ENCODE measurements around the gene PRCD. TPM values are rescaled to one million over a fixed set of nuclear protein-coding genes. Genes with fewer than 3 reads are reported as not detected.

The PRCD gene
- total and polyA plus RNA-seq, 5 donors from 2014 or later = 0.52 TPM; not detected in 4

DNA sequence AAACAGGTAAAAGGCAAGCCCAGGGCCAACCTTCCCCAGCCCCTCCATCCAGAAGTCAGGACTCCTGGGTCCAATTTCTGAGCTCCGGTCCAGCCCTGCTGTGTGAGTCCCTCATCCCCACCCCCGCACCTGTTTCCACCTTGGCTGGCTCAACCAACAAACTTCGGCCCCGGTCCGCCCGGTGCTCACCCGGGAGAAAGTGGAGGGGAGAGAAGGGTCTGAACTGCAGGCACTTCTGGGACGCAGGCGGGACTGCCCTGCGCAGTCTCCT lies 39.2 kb upstream of the PRCD start:
- peak overlapping the region; percentile 72 to 86 (median 81) for H3K4me3 Mint-ChIP-seq
- Histone ChIP-seq H3K36me3 (ENCODE audit: control insufficient read depth, insufficient read depth, low read length) (no peaks in the 10 kb centered on the region), H3K4me3 (ENCODE audit: low read depth, low read length) (no peak overlapping the region), H3K4me1 (ENCODE audit: control insufficient read depth, insufficient read depth, low read length, poor library complexity, severe bottlenecking) (peaks cover 26% of the 10 kb centered on the region), H3K27ac (ENCODE audit: insufficient read depth, low read length, poor library complexity, severe bottlenecking) (peak overlapping the region; percentile 74), H3K27me3 (ENCODE audit: control insufficient read depth, insufficient read depth, low read length) (no peaks in the 10 kb centered on the region), H3K9me3 (ENCODE audit: control insufficient read depth in 2 of 2, low read length in 2 of 2) (no peaks in the 10 kb centered on the region)
- no peaks in the 10 kb centered on the region for H3K27me3 Mint-ChIP-seq
- DNase-seq = no peak
- ATAC-seq (ENCODE audit: low read depth in 2 of 2) = no peak
- H3K9me3 Mint-ChIP-seq = no peaks in the 10 kb centered on the region
- H3K36me3 Mint-ChIP-seq = no peaks in the 10 kb centered on the region
- peak overlapping the region in 2 of 3 donors; percentile 25 to 44 for H3K27ac Mint-ChIP-seq
- peaks cover 0 to 43% (median 13%) of the 10 kb centered on the region in 4 donors for H3K4me1 Mint-ChIP-seq

- no peaks in the 10 kb centered on the region for H3K36me3 ChIP-seq (ENCODE audit: control insufficient read depth, insufficient read depth, low read length)
- ATAC-seq (ENCODE audit: low read depth in 2 of 2) = peak; percentile 96
- Mint-ChIP-seq H3K36me3 (no peaks in the 10 kb centered on the region), H3K9me3 (no peaks in the 10 kb centered on the region), H3K27ac (peak within 1 kb of the TSS; percentile 86 to 99 (median 97)), H3K4me3 (peak within 1 kb of the TSS; percentile 72 to 95 (median 85)), H3K27me3 (no peaks in the 10 kb centered on the region), H3K4me1 (peaks cover 0 to 42% (median 14%) of the 10 kb centered on the region in 4 donors)
- DNase-seq = peak; percentile 92 to 95 (median 92)
- H3K4me3 ChIP-seq (ENCODE audit: low read depth, low read length) = peak within 1 kb of the TSS; percentile 35
- no peaks in the 10 kb centered on the region for H3K9me3 ChIP-seq (ENCODE audit: control insufficient read depth in 2 of 2, low read length in 2 of 2)
- H3K27me3 ChIP-seq (ENCODE audit: control insufficient read depth, insufficient read depth, low read length) = no peaks in the 10 kb centered on the region
- H3K4me1 ChIP-seq (ENCODE audit: control insufficient read depth, insufficient read depth, low read length, poor library complexity, severe bottlenecking) = peaks cover 27% of the 10 kb centered on the region
- H3K27ac ChIP-seq (ENCODE audit: insufficient read depth, low read length, poor library complexity, severe bottlenecking) = peak within 1 kb of the TSS; percentile 74
Measured at GRCh38 chr17:76501018-76501826, 38.6 kb upstream of the PRCD start, which contains the start of gene RHBDF2. RHBDF2 (minus strand) TSS chr17:76501423; CDS start chr17:76481524, 19,899 bp downstream.

DNA sequence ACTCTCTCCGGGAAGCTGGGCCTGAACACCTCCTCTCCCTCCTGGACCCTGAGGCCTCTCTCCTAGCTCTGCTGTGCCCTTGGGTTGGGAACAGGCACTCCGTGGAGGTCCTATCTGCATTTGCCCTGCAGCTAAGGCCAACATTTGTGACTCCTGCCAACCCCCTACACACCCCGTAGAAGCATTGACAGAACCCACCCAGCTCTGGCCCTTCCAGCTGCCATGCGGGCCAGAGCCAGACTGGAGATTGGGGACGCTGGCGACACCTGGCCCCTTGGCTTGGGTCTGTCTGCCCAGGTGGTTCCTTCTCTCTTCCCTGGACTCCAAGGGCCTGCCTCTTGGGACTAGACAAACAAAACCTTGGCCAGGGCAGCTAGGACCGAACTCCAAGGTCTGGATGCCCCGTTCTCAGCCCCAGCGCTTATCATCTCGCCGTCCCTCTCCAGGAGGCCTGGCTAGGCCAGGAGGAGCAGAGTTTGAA lies 38.0 kb upstream of the PRCD start:
- no peaks in the 10 kb centered on the region for H3K9me3 ChIP-seq (ENCODE audit: control insufficient read depth in 2 of 2, low read length in 2 of 2)
- H3K36me3 Mint-ChIP-seq = no peaks in the 10 kb centered on the region
- no peaks in the 10 kb centered on the region for H3K9me3 Mint-ChIP-seq
- H3K36me3 ChIP-seq (ENCODE audit: control insufficient read depth, insufficient read depth, low read length) = no peaks in the 10 kb centered on the region
- H3K4me1 ChIP-seq (ENCODE audit: control insufficient read depth, insufficient read depth, low read length, poor library complexity, severe bottlenecking) = peaks cover 33% of the 10 kb centered on the region
- H3K4me1 Mint-ChIP-seq = peaks cover 0 to 45% (median 14%) of the 10 kb centered on the region in 4 donors
- H3K4me3 ChIP-seq (ENCODE audit: low read depth, low read length) = peak overlapping the region; percentile 35
- DNase-seq = no peak
- ATAC-seq (ENCODE audit: low read depth in 2 of 2) = no peak
- H3K4me3 Mint-ChIP-seq = peak overlapping the region; percentile 53 to 95 (median 85)
- no peaks in the 10 kb centered on the region for H3K27me3 ChIP-seq (ENCODE audit: control insufficient read depth, insufficient read depth, low read length)
- peaks cover 4% of the 10 kb centered on the region for H3K27me3 Mint-ChIP-seq
- H3K27ac Mint-ChIP-seq = peak overlapping the region; percentile 86 to 99 (median 97)
- peak overlapping the region; percentile 74 for H3K27ac ChIP-seq (ENCODE audit: insufficient read depth, low read length, poor library complexity, severe bottlenecking)

GRCh38 chr17:76502341-76503211 lies 37.3 kb upstream of the PRCD start:
- H3K9me3 Mint-ChIP-seq = no peaks in the 10 kb centered on the region
- peaks cover 33% of the 10 kb centered on the region for H3K4me1 ChIP-seq (ENCODE audit: control insufficient read depth, insufficient read depth, low read length, poor library complexity, severe bottlenecking)
- no peaks in the 10 kb centered on the region for H3K9me3 ChIP-seq (ENCODE audit: control insufficient read depth in 2 of 2, low read length in 2 of 2)
- no peak overlapping the region for H3K27ac Mint-ChIP-seq
- H3K36me3 Mint-ChIP-seq = no peaks in the 10 kb centered on the region
- peak overlapping the region; percentile 21 to 61 (median 34) for H3K4me3 Mint-ChIP-seq
- no peaks in the 10 kb centered on the region for H3K36me3 ChIP-seq (ENCODE audit: control insufficient read depth, insufficient read depth, low read length)
- no peaks in the 10 kb centered on the region for H3K27me3 ChIP-seq (ENCODE audit: control insufficient read depth, insufficient read depth, low read length)
- H3K4me1 Mint-ChIP-seq = peaks cover 0 to 42% (median 13%) of the 10 kb centered on the region in 4 donors
- peak overlapping the region; percentile 74 for H3K27ac ChIP-seq (ENCODE audit: insufficient read depth, low read length, poor library complexity, severe bottlenecking)
- peaks cover 4% of the 10 kb centered on the region for H3K27me3 Mint-ChIP-seq
- H3K4me3 ChIP-seq (ENCODE audit: low read depth, low read length) = no peak overlapping the region
- ATAC-seq (ENCODE audit: low read depth in 2 of 2) (no peak), DNase-seq (no peak)

GRCh38 chr17:76504117-76504516 lies 35.7 kb upstream of the PRCD start:
- no peaks in the 10 kb centered on the region for H3K9me3 ChIP-seq (ENCODE audit: control insufficient read depth in 2 of 2, low read length in 2 of 2)
- no peaks in the 10 kb centered on the region for H3K36me3 Mint-ChIP-seq
- H3K27me3 Mint-ChIP-seq = peaks cover 10% of the 10 kb centered on the region
- H3K27ac Mint-ChIP-seq = peak overlapping the region in 1 of 3 donors; percentile 80
- H3K4me1 ChIP-seq (ENCODE audit: control insufficient read depth, insufficient read depth, low read length, poor library complexity, severe bottlenecking) = peaks cover 30% of the 10 kb centered on the region
- peak overlapping the region in 1 of 4 donors; percentile 56 for H3K4me3 Mint-ChIP-seq
- H3K9me3 Mint-ChIP-seq = no peaks in the 10 kb centered on the region
- ATAC-seq (ENCODE audit: low read depth in 2 of 2) = no peak
- H3K36me3 ChIP-seq (ENCODE audit: control insufficient read depth, insufficient read depth, low read length) = no peaks in the 10 kb centered on the region
- H3K27ac ChIP-seq (ENCODE audit: insufficient read depth, low read length, poor library complexity, severe bottlenecking) = no peak overlapping the region
- H3K4me3 ChIP-seq (ENCODE audit: low read depth, low read length) = no peak overlapping the region
- no peak for DNase-seq
- H3K27me3 ChIP-seq (ENCODE audit: control insufficient read depth, insufficient read depth, low read length) = no peaks in the 10 kb centered on the region
- peaks cover 0 to 37% (median 13%) of the 10 kb centered on the region in 4 donors for H3K4me1 Mint-ChIP-seq

DNA sequence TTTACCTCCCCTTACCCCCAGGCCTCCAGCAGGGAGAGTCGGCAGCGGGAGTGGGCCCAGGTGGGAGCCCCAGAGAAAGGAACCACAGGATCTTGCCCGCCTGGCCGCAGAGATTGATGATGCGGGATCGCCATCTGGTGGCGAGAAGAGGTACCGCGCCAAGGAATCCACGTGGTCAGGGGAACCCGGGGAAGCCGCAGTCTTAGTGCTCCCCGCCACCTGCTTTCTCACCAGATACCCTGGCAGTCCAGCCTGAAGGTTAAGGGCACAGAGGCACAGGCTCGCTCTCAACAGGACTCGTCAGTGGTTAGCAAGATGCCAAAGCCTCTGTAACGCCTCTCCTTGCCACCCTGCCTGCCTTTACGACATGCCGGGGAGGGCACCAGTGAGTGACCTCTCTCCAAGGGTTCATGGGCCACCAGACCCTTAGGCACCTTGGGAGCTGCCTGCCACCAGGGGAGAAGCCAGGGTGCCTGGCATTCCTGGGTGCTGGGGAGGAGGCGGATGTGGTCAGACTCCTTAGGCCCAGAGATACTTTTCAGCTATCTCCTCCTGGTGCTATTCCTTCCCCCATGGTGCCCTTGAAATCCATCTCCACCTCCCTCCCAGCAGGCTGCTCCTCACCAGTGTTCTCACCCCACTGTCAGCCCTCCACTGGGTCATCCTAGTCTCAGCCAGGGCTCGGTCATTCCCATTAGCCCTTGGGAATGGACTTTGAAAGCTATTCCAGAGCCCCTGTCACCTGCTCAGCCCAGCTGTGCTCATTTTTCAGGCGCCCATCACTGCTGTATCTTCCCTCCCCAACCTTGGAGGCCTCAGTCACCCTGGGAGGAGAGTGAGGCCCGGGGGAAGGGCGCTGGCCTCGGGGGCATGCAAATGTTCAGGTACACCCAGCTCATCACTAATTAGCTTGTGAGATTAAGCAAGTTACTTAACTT lies 33.2 kb upstream of the PRCD start:
- Histone ChIP-seq H3K4me3 (ENCODE audit: low read depth, low read length) (no peak overlapping the region), H3K27ac (ENCODE audit: insufficient read depth, low read length, poor library complexity, severe bottlenecking) (no peak overlapping the region), H3K36me3 (ENCODE audit: control insufficient read depth, insufficient read depth, low read length) (no peaks in the 10 kb centered on the region), H3K4me1 (ENCODE audit: control insufficient read depth, insufficient read depth, low read length, poor library complexity, severe bottlenecking) (peaks cover 13% of the 10 kb centered on the region), H3K27me3 (ENCODE audit: control insufficient read depth, insufficient read depth, low read length) (no peaks in the 10 kb centered on the region), H3K9me3 (ENCODE audit: control insufficient read depth in 2 of 2, low read length in 2 of 2) (no peaks in the 10 kb centered on the region)
- Mint-ChIP-seq H3K4me1 (peaks cover 0 to 26% (median 10%) of the 10 kb centered on the region in 4 donors), H3K9me3 (no peaks in the 10 kb centered on the region), H3K4me3 (peak overlapping the region in 2 of 4 donors; percentile 41 to 51), H3K27ac (peak overlapping the region; percentile 31 to 67 (median 52)), H3K36me3 (no peaks in the 10 kb centered on the region), H3K27me3 (peaks cover 14% of the 10 kb centered on the region)
- peak; percentile 78 to 87 (median 82) for DNase-seq
- ATAC-seq (ENCODE audit: low read depth in 2 of 2) = peak; percentile 77 to 84
